Measurements from ENCODE around the gene ASIC2. TPM values are rescaled to one million over a fixed set of nuclear protein-coding genes. Genes with fewer than 3 reads are reported as not detected.

The ASIC2 gene
- total RNA-seq, 5 donors from 2014 or later (not counting 1 experiment from before 2014, with no cell fraction given) = not detected

DNA sequence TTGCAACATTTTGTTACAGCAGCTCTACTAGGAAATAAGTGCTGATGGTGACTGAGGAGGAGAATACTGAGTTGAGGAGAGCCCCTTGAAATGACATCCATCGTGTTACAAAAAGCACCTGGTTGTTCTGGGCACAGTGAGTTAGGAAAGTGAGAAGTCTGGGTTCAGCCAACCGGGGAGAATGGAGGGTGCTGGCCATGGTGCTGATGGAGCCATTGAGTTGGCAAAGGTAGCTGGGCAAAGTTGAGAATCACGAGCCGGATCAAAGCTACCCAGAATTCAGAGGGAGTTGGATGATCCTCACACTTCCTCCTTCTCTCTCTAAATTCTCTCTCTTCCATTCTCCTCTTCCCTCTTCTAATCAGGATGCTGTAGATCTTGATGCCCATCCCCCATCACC lies 35.0 kb upstream of the ASIC2 start:
- Histone ChIP-seq H3K4me1 (ENCODE audit: control insufficient read depth in 1 of 2, extremely low read depth in 1 of 2, insufficient read depth in 2 of 2, low read length in 2 of 2) (no peaks in the 10 kb centered on the region), H3K4me3 (ENCODE audit: control insufficient read depth in 1 of 2, extremely low read depth in 1 of 2, low read length in 1 of 2) (no peak overlapping the region), H3K36me3 (ENCODE audit: control insufficient read depth in 2 of 2, extremely low read depth in 1 of 2, insufficient read depth in 1 of 2, low read length in 1 of 2) (no peaks in the 10 kb centered on the region), H3K27me3 (replicated peaks in 1 of 2; ENCODE audit: control insufficient read depth in 2 of 2, extremely low read depth in 1 of 2, insufficient read depth in 2 of 2, low read length in 1 of 2) (no peaks in the 10 kb centered on the region), H3K9me3 (no peaks in the 10 kb centered on the region), H3K27ac (ENCODE audit: low read length) (no peak overlapping the region)
- H3K27me3 Mint-ChIP-seq = peaks cover 10 to 14% of the 10 kb centered on the region in 2 donors
- DNase-seq (no peak), ATAC-seq (replicated peaks in 1 of 4) (no peak)
- POLR2A ChIA-PET = interaction anchor here in 1 of 2 donors (0.6 kb wide), 1 partner anchor 26 kb away, joined by 3 read pairs; no protein-coding TSS in a partner anchor
- CTCF ChIA-PET = no interaction called here
- no peaks in the 10 kb centered on the region for H3K36me3 Mint-ChIP-seq
- no peak overlapping the region for H3K27ac Mint-ChIP-seq
- H3K4me3 Mint-ChIP-seq = no peak overlapping the region
- H3K9me3 Mint-ChIP-seq = peaks cover 0 to 11% (median 0%) of the 10 kb centered on the region in 3 donors
- no peaks in the 10 kb centered on the region for H3K4me1 Mint-ChIP-seq
- 67% methylated on average over 1 of the region's 4 CpGs for WGBS (ENCODE audit: insufficient coverage)

DNA sequence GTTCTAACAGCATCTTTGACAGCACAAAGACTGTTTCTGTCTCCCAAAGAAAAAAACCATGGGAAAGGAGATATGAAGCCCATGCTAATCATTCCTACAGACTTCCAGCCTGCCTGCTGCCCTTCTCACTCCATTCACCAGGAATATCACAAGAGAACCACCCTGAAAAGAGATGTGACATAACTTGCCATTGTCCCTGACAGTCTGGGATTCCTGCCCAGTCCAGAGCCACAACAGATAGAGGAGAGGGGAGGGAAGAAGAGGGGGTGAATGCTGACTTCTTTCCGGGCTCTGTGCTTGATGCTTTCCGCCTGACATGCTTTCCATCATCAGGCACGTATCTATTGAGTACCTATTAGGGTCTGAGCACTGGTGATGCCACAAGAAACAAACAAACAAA lies 31.6 kb upstream of the ASIC2 start:
- H3K9me3 Mint-ChIP-seq = peaks cover 0 to 11% (median 0%) of the 10 kb centered on the region in 3 donors
- no peak overlapping the region for H3K27ac Mint-ChIP-seq
- DNase-seq (no peak), ATAC-seq (replicated peaks in 1 of 4) (no peak)
- Histone ChIP-seq H3K9me3 (no peaks in the 10 kb centered on the region), H3K4me1 (ENCODE audit: control insufficient read depth in 1 of 2, extremely low read depth in 1 of 2, insufficient read depth in 2 of 2, low read length in 2 of 2) (no peaks in the 10 kb centered on the region), H3K36me3 (ENCODE audit: control insufficient read depth in 2 of 2, extremely low read depth in 1 of 2, insufficient read depth in 1 of 2, low read length in 1 of 2) (no peaks in the 10 kb centered on the region), H3K4me3 (ENCODE audit: control insufficient read depth in 1 of 2, extremely low read depth in 1 of 2, low read length in 1 of 2) (no peak overlapping the region), H3K27ac (ENCODE audit: low read length) (no peak overlapping the region), H3K27me3 (replicated peaks in 1 of 2; ENCODE audit: control insufficient read depth in 2 of 2, extremely low read depth in 1 of 2, insufficient read depth in 2 of 2, low read length in 1 of 2) (no peaks in the 10 kb centered on the region)
- H3K27me3 Mint-ChIP-seq = peaks cover 10 to 20% of the 10 kb centered on the region in 2 donors
- 80% methylated on average over 1 of the region's 3 CpGs for WGBS (ENCODE audit: insufficient coverage)
- ChIA-PET CTCF (no interaction called here), POLR2A (no interaction called here)
- H3K4me3 Mint-ChIP-seq = no peak overlapping the region
- H3K36me3 Mint-ChIP-seq = no peaks in the 10 kb centered on the region
- no peaks in the 10 kb centered on the region for H3K4me1 Mint-ChIP-seq

GRCh38 chr17:33322063-33322462 lies 29.0 kb upstream of the ASIC2 start:
- no peak overlapping the region for H3K4me3 Mint-ChIP-seq
- Histone ChIP-seq H3K27ac (ENCODE audit: low read length) (no peak overlapping the region), H3K27me3 (replicated peaks in 1 of 2; ENCODE audit: control insufficient read depth in 2 of 2, extremely low read depth in 1 of 2, insufficient read depth in 2 of 2, low read length in 1 of 2) (no peaks in the 10 kb centered on the region), H3K4me3 (ENCODE audit: control insufficient read depth in 1 of 2, extremely low read depth in 1 of 2, low read length in 1 of 2) (no peak overlapping the region), H3K4me1 (ENCODE audit: control insufficient read depth in 1 of 2, extremely low read depth in 1 of 2, insufficient read depth in 2 of 2, low read length in 2 of 2) (no peaks in the 10 kb centered on the region), H3K36me3 (ENCODE audit: control insufficient read depth in 2 of 2, extremely low read depth in 1 of 2, insufficient read depth in 1 of 2, low read length in 1 of 2) (no peaks in the 10 kb centered on the region), H3K9me3 (no peaks in the 10 kb centered on the region)
- DNase-seq (no peak), ATAC-seq (replicated peaks in 1 of 4) (no peak)
- no peaks in the 10 kb centered on the region for H3K4me1 Mint-ChIP-seq
- POLR2A ChIA-PET = no interaction called here
- no peak overlapping the region for H3K27ac Mint-ChIP-seq
- CTCF ChIA-PET = no interaction called here
- H3K36me3 Mint-ChIP-seq = no peaks in the 10 kb centered on the region
- whole genome bisulfite sequencing (ENCODE audit: insufficient coverage) = 76% methylated on average over 3 of the region's 6 CpGs
- peaks cover 7 to 26% of the 10 kb centered on the region in 2 donors for H3K27me3 Mint-ChIP-seq
- H3K9me3 Mint-ChIP-seq = peaks cover 0 to 9% (median 0%) of the 10 kb centered on the region in 3 donors

DNA sequence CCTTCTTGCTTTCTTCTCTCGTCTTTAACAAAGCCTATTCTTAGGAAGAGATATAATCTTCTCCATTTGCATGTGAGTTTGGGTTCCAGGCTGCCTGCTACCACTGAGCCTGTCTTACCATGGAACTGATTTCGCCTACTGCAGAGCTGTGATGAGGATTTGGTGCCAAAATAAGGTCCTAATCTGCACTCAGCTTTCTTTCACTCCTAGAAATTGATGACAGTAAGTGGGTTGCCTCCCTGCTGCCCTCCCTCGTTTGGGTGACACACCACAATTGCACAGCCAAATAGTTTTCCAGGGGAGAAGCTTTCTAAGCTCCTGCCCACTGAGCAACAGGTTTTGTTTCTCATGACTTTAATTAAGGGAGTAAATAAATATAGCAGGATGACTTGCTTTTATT lies 25.1 kb upstream of the ASIC2 start:
- H3K27me3 Mint-ChIP-seq = peaks cover 0 to 21% of the 10 kb centered on the region in 2 donors
- no peak overlapping the region for H3K27ac Mint-ChIP-seq
- CTCF ChIA-PET = no interaction called here
- Histone ChIP-seq H3K4me1 (ENCODE audit: control insufficient read depth in 1 of 2, extremely low read depth in 1 of 2, insufficient read depth in 2 of 2, low read length in 2 of 2) (no peaks in the 10 kb centered on the region), H3K36me3 (ENCODE audit: control insufficient read depth in 2 of 2, extremely low read depth in 1 of 2, insufficient read depth in 1 of 2, low read length in 1 of 2) (no peaks in the 10 kb centered on the region), H3K9me3 (no peaks in the 10 kb centered on the region), H3K4me3 (ENCODE audit: control insufficient read depth in 1 of 2, extremely low read depth in 1 of 2, low read length in 1 of 2) (no peak overlapping the region), H3K27me3 (replicated peaks in 1 of 2; ENCODE audit: control insufficient read depth in 2 of 2, extremely low read depth in 1 of 2, insufficient read depth in 2 of 2, low read length in 1 of 2) (no peaks in the 10 kb centered on the region), H3K27ac (ENCODE audit: low read length) (no peak overlapping the region)
- DNase-seq = no peak
- H3K36me3 Mint-ChIP-seq = no peaks in the 10 kb centered on the region
- ATAC-seq (replicated peaks in 1 of 4) = no peak
- H3K9me3 Mint-ChIP-seq = no peaks in the 10 kb centered on the region
- no CpG with 5 or more reads among the region's 3 CpGs for WGBS (ENCODE audit: insufficient coverage)
- POLR2A ChIA-PET = no interaction called here
- peaks cover 0 to 5% (median 2%) of the 10 kb centered on the region in 3 donors for H3K4me1 Mint-ChIP-seq
- no peak overlapping the region for H3K4me3 Mint-ChIP-seq

GRCh38 chr17:33316746-33317145 lies 23.7 kb upstream of the ASIC2 start:
- ChIA-PET CTCF (no interaction called here), POLR2A (no interaction called here)
- Mint-ChIP-seq H3K4me1 (peaks cover 0 to 5% (median 2%) of the 10 kb centered on the region in 3 donors), H3K4me3 (no peak overlapping the region), H3K9me3 (no peaks in the 10 kb centered on the region), H3K27ac (no peak overlapping the region), H3K27me3 (peaks cover 2 to 20% of the 10 kb centered on the region in 2 donors), H3K36me3 (no peaks in the 10 kb centered on the region)
- 96% methylated on average over 5 of the region's 6 CpGs for WGBS (ENCODE audit: insufficient coverage)
- Histone ChIP-seq H3K9me3 (no peaks in the 10 kb centered on the region), H3K27ac (ENCODE audit: low read length) (no peak overlapping the region), H3K36me3 (ENCODE audit: control insufficient read depth in 2 of 2, extremely low read depth in 1 of 2, insufficient read depth in 1 of 2, low read length in 1 of 2) (no peaks in the 10 kb centered on the region), H3K4me1 (ENCODE audit: control insufficient read depth in 1 of 2, extremely low read depth in 1 of 2, insufficient read depth in 2 of 2, low read length in 2 of 2) (no peaks in the 10 kb centered on the region), H3K4me3 (ENCODE audit: control insufficient read depth in 1 of 2, extremely low read depth in 1 of 2, low read length in 1 of 2) (no peak overlapping the region), H3K27me3 (replicated peaks in 1 of 2; ENCODE audit: control insufficient read depth in 2 of 2, extremely low read depth in 1 of 2, insufficient read depth in 2 of 2, low read length in 1 of 2) (peaks cover 0 to 2% of the 10 kb centered on the region in 2 experiments)
- DNase-seq (no peak), ATAC-seq (replicated peaks in 1 of 4) (no peak)

GRCh38 chr17:33310296-33310695 lies 17.2 kb upstream of the ASIC2 start:
- peaks cover 0 to 5% (median 2%) of the 10 kb centered on the region in 3 donors for H3K4me1 Mint-ChIP-seq
- WGBS (ENCODE audit: insufficient coverage) = 43% methylated on average over 1 of the region's 2 CpGs
- Histone ChIP-seq H3K4me3 (ENCODE audit: control insufficient read depth in 1 of 2, extremely low read depth in 1 of 2, low read length in 1 of 2) (no peak overlapping the region), H3K9me3 (no peaks in the 10 kb centered on the region), H3K27ac (ENCODE audit: low read length) (no peak overlapping the region), H3K36me3 (ENCODE audit: control insufficient read depth in 2 of 2, extremely low read depth in 1 of 2, insufficient read depth in 1 of 2, low read length in 1 of 2) (no peaks in the 10 kb centered on the region), H3K27me3 (replicated peaks in 1 of 2; ENCODE audit: control insufficient read depth in 2 of 2, extremely low read depth in 1 of 2, insufficient read depth in 2 of 2, low read length in 1 of 2) (peaks cover 2 to 6% of the 10 kb centered on the region in 2 experiments), H3K4me1 (ENCODE audit: control insufficient read depth in 1 of 2, extremely low read depth in 1 of 2, insufficient read depth in 2 of 2, low read length in 2 of 2) (no peaks in the 10 kb centered on the region)
- H3K36me3 Mint-ChIP-seq = no peaks in the 10 kb centered on the region
- DNase-seq = no peak
- H3K9me3 Mint-ChIP-seq = no peaks in the 10 kb centered on the region
- POLR2A ChIA-PET = no interaction called here
- H3K4me3 Mint-ChIP-seq = no peak overlapping the region
- H3K27me3 Mint-ChIP-seq = peaks cover 14 to 32% of the 10 kb centered on the region in 2 donors
- no peak overlapping the region for H3K27ac Mint-ChIP-seq
- CTCF ChIA-PET = no interaction called here
- no peak for ATAC-seq (replicated peaks in 1 of 4)

DNA sequence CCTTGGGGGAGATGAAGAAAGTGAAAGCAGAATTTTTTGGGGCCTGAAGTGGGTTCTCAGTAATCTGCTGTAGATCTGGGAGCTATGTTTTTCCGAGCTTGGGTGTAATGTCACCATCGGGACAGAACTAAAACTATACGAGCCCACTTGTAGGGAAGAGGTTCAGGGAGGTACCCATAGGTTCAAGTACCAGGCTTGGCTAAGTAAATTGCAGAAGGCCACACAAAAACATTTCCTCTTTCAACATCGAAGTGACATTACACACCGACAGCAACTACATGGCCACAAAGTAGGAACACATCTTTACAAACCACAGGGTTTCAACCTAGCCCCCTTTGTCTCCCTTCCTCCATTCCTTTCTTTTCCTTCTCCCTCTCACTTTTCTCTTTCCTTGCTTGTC lies 10.2 kb upstream of the ASIC2 start:
- peaks cover 18 to 30% of the 10 kb centered on the region in 2 donors for H3K27me3 Mint-ChIP-seq
- 9% methylated on average over 2 of the region's 5 CpGs for WGBS (ENCODE audit: insufficient coverage)
- H3K27me3 ChIP-seq (replicated peaks in 1 of 2; ENCODE audit: control insufficient read depth in 2 of 2, extremely low read depth in 1 of 2, insufficient read depth in 2 of 2, low read length in 1 of 2) = peaks cover 0 to 2% of the 10 kb centered on the region in 2 experiments
- no peak for ATAC-seq (replicated peaks in 1 of 4)
- H3K9me3 Mint-ChIP-seq = peaks cover 0 to 4% (median 0%) of the 10 kb centered on the region in 3 donors
- ChIA-PET CTCF (no interaction called here), POLR2A (no interaction called here)
- no peak overlapping the region for H3K4me3 Mint-ChIP-seq
- no peaks in the 10 kb centered on the region for H3K9me3 ChIP-seq
- peaks cover 15 to 21% (median 19%) of the 10 kb centered on the region in 3 donors for H3K4me1 Mint-ChIP-seq
- H3K4me1 ChIP-seq (ENCODE audit: control insufficient read depth in 1 of 2, extremely low read depth in 1 of 2, insufficient read depth in 2 of 2, low read length in 2 of 2) = peaks cover 0 to 2% of the 10 kb centered on the region in 2 experiments
- no peaks in the 10 kb centered on the region for H3K36me3 ChIP-seq (ENCODE audit: control insufficient read depth in 2 of 2, extremely low read depth in 1 of 2, insufficient read depth in 1 of 2, low read length in 1 of 2)
- no peaks in the 10 kb centered on the region for H3K36me3 Mint-ChIP-seq
- DNase-seq = no peak
- H3K27ac Mint-ChIP-seq = no peak overlapping the region
- H3K27ac ChIP-seq (ENCODE audit: low read length) = no peak overlapping the region
- no peak overlapping the region for H3K4me3 ChIP-seq (ENCODE audit: control insufficient read depth in 1 of 2, extremely low read depth in 1 of 2, low read length in 1 of 2)

All from T-cell (primary cell).